Stimulated activated CD8-positive, alpha-beta memory T cell treated with anti-CD3 and anti-CD28 coated beads, Interleukin-7, amount 100 ng/mL, for 48 hours (primary cell): ENCODE measurements around the gene CEP72.
A peak's percentile ranks its signal among the peaks of the same experiment; 100 is the strongest.
"Not testable (repeated sequence)": the region's sequence is repeated elsewhere in the genome, so short reads cannot be mapped to it uniquely, and the experiment has no call there.

Experiments
- DNase-seq, 2 donors: peaks; one replicate each; pipeline ENCODE4 v3.0.0-alpha.2; 2020; ENCODE audit warnings: low read depth in 1 of 2; ENCODE audit errors: extremely low read depth in 1 of 2

Gene CEP72

GRCh38 chr5:611731-612486 is at the start of gene CEP72:
Gene CEP72, plus strand, starts transcription at chr5:612340. Its CDS starts 22 bp downstream, at chr5:612362.
- DNase-seq: peak; percentile 84

DNA sequence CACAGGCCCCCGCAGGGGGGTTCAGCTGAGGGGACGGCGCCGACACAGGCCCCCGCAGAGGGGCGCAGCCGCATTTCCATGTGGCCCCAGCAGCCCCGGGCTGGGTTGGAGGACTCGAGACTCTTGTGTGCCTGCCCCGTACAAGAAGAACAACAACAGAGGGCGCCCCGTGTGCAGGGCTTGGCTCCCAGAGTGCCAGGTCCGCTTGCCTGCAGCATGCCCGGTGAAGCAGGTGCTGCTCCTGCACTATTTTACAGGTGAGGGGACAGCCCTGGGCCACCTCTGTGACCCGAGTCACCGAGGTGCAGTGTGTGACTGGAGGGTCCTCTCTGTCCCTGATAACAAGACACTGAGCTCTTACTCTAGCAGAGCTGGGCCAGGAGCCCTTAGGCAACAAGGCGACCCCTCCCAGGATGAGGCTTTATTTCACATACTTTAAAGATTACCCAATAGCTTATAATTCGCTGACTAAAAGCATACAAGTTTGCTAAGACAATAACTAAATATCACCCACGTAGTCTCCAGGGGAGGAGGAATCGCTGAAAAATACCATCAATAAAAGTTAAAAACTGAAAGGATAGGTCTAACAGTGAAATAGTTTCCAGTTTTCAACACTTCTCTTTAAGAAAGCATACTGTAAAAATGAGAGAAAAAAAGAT is 46.2 kb upstream of the CEP72 start:
- no peak for DNase-seq

- no peak for DNase-seq
Measured at GRCh38 chr5:566636-567309, 45.4 kb upstream of the CEP72 start.

DNA sequence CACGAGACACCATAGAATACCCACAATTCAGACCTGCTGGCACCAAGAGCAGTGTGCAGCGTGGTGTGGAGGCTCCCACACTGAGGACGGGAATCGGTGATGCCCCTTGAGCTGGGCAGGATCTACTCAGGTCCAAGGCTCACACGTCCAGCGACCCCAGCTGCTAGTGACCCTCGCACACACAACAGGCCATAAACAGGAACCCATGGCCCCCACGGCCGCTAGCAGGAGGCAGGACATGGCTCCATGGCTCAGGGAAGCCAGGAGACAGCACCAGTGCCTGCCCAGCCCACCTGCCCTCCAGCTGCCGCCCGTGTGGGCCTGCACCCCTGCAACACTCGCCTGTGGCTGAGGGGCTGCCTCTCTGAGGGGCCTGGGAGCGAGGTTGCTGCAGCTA is 44.5 kb upstream of the CEP72 start:
- no peak for DNase-seq

GRCh38 chr5:568061-568781 is 43.9 kb upstream of the CEP72 start:
- no peak for DNase-seq

GRCh38 chr5:568809-569208 is 43.3 kb upstream of the CEP72 start:
- DNase-seq: no peak

DNA sequence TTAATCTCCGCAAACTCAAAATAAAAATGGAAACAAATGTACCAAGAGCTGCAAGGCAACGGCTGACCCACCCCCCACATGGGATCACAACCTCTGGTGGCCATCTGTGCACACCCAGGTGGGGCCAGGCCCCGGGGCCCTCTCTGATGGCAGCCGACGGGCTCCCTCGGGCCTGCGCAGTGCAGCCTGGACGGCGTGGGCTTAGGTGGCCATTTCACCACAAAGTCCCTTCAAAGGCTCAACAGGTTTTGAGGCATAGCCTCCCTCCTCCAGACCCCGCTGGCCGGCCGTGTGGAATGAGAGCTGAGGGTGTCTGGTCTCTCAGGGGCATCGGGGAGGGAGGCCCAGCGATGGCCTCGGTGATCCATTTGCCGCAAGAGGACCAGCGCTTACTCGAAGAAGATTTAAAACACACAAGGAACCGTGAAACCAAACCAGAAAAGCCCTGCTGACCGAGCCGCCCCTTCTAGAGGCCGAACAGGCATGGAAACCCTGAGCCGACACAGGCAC is 42.7 kb upstream of the CEP72 start:
- DNase-seq: no peak

DNA sequence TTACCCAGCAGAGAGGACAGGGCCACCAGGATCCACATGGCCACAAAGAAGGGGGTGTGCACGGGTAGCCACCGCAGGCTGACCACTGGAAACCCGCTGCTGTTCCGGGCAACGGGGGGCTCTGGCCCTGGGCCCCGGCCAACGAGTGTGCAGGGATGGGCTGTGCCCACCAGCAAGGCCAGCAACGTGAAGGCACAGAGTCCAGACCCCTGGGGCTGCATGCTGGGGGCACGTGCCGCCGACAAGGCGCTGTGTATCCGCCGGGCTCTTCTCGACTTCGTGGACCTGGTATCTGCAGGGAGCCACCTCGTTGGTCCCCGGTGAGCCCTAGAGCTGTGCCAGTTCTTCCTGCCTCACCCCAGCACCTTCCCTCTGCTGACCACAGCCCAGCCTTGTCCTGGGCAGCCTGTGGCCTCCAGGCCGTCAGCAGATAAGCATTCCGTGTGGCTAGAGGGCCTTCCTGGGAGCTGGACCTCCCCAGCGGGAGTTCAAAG is 42.2 kb upstream of the CEP72 start:
- no peak for DNase-seq

GRCh38 chr5:570446-570845 is 41.7 kb upstream of the CEP72 start:
- DNase-seq: no peak

DNA sequence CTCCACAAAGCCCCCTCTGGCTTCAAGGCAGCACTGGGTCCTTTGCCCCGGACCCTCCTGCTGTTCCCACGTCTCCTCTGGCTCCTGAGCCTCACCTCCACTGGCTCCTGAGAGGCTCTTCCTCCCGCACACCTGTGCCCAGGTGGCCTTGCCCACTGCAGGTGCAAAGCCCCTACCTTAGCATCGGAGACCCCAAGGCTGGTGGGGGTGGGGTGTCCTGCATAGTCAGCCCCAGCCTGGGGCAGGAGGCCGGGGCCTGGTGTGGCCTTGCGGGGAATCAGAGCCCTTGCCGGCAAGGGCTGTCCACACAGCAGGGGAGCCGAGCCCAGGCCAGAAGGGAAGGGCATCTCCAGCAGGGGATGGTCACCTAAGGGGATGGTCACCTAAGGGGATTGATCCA is 41.3 kb upstream of the CEP72 start:
- DNase-seq: no peak

DNA sequence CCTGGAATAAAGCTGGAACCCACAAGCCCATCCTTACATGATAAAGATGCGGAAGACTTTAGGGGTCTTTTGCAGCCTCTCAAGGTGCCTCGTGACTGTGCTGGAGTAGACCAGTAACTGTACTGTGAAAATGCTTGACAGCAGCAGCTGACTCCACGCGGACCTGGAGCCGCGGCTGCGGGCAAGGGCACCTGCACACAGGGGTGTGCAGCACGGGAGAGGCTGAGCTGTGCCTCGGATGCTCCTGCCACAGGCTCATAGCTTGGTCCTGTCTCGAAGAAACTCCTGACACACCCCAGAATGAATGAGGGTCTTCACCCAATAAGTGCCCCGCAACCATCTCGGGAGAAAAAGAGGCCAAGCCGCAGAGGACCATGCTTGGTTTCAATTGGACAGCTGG is 40.3 kb upstream of the CEP72 start:
- DNase-seq: no peak

DNA sequence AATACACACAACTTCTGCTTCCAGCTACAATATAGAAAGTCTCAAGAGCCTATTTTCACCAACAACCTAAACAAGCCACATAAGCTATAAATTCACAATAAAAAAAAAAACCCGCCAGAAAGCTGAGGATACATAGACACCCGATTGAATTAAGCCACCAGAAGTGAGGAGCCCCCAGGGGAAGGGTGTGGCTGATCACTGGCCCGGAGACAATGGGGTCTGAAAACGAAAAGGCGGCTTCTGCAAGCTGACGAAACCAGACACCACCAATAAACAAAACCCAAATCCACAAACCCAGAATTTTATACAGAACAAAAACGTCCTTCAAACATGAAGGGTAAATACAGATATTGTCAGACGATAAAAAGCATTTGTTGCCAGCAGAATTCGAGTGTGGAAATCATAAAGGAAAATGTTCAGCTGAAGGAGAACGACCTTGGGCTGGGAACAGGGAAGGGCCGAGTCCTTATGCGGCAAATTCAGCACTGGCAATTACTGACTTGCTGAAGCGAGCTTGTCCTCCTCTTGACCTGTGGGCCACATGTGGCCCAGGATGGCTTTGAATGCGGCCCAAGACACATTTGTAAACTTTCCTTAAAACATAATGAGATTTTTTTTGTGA is 39.6 kb upstream of the CEP72 start:
- no peak for DNase-seq

DNA sequence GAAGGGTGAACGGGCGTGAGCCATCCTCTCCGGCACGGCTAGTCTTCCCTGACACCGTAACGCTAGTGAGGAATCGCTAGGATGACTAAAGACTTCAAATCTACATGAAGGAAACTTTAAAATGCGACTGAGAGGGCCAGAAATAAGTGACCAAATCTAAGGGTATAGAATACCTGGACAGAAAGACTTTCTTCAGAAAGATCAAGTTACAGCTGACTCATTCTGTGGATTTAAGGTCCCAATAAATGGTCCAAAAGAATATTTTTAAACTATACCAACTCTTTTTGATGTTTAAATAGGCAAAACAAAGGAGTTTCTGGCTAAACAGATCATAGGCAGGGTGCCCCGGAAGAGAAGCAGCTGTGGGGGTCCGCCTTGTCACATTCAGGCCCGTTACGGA is 38.9 kb upstream of the CEP72 start:
- no peak for DNase-seq

DNA sequence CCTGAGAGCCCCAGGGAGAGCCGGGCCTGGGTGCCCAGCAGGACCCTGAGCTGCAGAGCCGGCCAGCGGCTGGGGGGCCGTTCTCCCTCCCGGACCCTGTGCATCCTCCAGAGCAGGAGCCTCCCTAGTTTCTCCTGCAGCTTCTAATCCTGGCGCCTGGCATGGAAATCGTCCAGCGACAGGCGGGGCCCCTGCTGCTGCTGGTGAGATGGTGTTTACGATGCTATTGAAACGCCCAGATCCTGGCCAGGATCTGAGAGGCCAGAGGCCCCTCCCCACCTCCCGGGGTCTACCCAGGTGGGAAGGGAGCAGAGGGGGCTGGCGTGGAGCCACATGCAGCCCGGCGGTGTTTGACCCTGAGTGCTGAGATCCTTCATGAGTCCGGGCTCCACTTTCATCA is 38.2 kb upstream of the CEP72 start:
- DNase-seq: no peak

GRCh38 chr5:574906-575305 is 37.2 kb upstream of the CEP72 start:
- no peak for DNase-seq

DNA sequence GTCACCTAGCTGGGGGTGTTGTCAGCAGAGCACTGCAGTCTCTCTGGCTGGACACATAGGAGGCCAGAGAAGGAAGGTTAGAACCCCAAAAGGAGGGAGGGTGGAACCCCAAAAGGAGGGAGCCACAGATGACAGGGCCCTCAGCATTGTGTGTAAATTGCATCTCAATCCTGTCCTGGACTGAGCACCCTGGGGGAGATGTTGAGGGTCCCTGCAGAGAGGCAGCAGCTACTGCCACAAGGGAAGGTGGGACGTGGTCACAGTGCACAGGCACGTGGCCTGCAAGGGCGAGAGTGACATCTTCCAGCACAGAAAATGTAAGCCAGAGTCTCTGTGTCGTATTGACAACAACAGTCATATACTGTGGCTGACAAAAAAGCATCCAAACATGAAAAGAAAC is 36.5 kb upstream of the CEP72 start:
- DNase-seq: no peak

GRCh38 chr5:577214-577613 is 34.9 kb upstream of the CEP72 start:
- DNase-seq: not testable (repeated sequence)

DNA sequence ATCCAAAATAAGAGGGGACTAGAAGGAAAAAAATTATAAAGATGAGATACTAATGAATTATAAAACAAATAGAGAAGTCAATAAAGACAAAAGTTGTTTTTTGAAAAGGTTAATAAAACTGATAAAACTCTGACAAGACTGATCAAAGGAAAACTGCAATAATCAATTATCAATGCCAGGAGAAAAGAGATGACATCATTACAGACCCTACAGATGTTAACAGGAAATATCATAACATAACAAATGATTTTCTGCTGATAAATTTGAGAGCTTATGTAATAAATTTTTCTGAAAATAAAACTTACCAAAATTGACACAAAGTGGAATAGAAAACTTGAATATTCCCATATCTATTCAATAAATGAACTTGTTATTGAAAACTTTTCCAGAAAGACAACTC is 34.3 kb upstream of the CEP72 start:
- DNase-seq: no peak

GRCh38 chr5:579211-579610 is 32.9 kb upstream of the CEP72 start:
- no peak for DNase-seq

DNA sequence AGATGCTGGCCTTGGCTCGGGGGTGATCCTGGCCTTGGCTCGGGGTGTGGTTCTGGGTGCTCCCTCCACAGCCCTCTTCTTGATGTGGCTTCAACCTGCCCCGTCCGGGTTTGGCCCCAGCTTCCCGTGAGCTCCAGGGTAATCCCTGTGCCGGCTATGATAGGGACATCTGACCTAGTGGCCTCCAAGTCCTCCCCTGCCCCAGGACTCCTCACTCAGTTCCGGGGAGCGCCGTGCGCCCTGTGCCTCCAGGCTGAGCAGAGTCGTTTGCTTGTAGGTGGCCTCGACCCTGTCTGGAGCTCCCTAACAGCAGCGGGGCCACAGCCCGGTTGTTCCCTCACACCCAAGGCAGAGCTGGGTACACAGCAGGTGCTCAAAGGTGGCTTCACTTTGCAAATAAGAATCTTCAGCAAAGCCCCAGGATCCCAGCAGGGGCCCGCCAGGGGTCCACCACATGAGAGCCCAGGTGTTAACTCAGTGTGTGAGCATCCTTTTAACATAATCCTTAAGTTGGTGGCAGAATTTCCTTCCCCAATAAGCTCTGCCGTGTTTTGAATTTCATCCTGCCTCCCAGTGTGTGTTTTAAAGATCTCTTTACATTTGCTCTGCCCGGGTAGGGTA is 32.3 kb upstream of the CEP72 start:
- no peak for DNase-seq
